Right lobe of liver (tissue), 4 donors: Measurements from ENCODE around the gene VAMP3.

Experiments
- CTCF ChIP-seq, 4 donors: fragments of 200-600 bp in 3 of 4; fragments of 450-650 bp in 1 of 4; IDR thresholded peaks; one replicate each; pipeline versions ENCODE4 v1.5.1 to v1.8.0; 2016 to 2022; ENCODE audit warnings: antibody characterized with exemption in 4 of 4, mild to moderate bottlenecking in 2 of 4
- POLR2A ChIP-seq: fragments of 450-650 bp; IDR thresholded peaks from one replicate; pipeline ENCODE4 v1.6.1; 2017; ENCODE audit warnings: antibody characterized with exemption, mild to moderate bottlenecking
- donor health status: DM: no; HTN: no; CAD: no.
- donor health status: DM: no; HTN: no; CAD: no.
- donor health status: DM: no; HTN: yes; CAD: no.

GRCh38 chr1:7785108-7785507 lies 14.0 kb downstream of the VAMP3 start:
- no peak for TF ChIP-seq CTCF (IDR thresholded peaks at IDR 0.05)
- no peak for TF ChIP-seq POLR2A
